Stimulated activated CD8-positive, alpha-beta memory T cell treated with anti-CD3 and anti-CD28 coated beads, Interleukin-7, amount 100 ng/mL, for 24 hours (primary cell): Measurements from ENCODE around the gene CC2D2A.

Experiments
- DNase-seq: peaks from one replicate; pipeline ENCODE4 v3.0.0-alpha.2; 2020; ENCODE audit warnings: low read depth

Gene CC2D2A

GRCh38 chr4:15649914-15650545 lies 180.3 kb downstream of the CC2D2A start:
- peak; percentile 11 for DNase-seq
